Activated T-cell treated with anti-CD3 and anti-CD28 coated beads, Interleukin-2, amount 50 U/mL, for 1 hour (primary cell): Measurements from ENCODE around the gene IFIH1.

Experiments
- DNase-seq: peaks from one replicate; pipeline ENCODE4 v3.0.0-alpha.2; 2020

The IFIH1 gene

DNA sequence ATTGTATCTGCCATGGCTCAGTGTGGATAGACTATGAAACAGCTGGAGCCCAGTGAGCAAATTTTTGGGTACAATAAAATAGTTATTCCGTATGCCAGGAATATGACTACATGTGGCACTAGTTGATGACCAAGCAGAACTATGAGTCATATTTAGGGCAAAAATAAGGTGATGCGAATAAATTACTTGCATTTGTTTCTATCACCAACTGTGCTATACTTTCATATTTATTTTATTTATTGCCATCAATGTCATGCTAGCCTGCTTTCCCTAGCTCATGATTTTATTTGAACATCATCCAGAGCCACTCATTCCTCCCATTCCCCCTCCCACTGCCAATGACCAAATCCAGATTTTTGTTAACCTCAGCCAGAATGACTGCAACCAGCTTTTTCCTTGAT is 61.9 kb downstream of the IFIH1 start:
- DNase-seq: no peak

- no peak for DNase-seq
Measured at GRCh38 chr2:162254236-162254871, 64.1 kb downstream of the IFIH1 start.

DNA sequence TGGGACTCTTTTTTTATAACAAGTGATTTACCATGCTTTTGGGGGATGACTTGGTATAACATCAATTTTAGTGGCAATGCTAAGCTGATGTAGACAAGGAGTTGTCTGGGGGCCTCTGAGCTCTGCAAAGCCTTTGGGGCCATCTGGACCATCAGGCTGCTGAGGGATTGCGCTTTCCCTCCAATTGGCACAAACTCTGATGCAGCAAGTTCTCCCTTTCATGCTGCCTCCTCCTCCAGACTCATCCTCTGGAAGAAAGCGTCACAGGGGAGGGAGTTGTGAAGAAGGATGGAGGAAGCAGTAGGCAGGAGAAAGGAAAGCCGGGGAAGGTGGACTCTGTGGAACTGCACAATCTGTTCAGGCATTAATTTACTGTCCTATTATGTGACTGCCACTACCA is 65.0 kb downstream of the IFIH1 start:
- DNase-seq: no peak

- DNase-seq: no peak
Measured at GRCh38 chr2:162252153-162252552, 66.3 kb downstream of the IFIH1 start.

DNA sequence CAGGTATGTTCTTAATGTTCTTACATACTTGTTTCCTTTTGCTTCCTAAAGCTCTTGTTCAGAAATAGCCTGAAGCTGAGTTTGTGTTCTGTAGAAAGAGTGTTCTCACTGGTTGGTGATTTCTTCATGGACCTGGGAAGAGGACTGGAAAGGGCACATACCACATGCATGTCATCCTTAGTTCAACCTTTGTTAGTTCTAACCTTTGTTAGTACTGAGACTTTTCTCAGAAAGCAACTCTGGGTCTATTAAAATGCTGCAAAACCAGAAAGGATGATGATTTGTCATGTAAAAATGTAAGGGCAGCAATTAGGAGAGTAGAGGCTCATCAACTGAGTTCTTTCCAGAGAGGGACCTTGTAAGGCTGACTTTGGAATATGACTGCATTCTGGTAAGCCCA is 72.7 kb downstream of the IFIH1 start:
- DNase-seq: no peak

- DNase-seq: no peak
Measured at GRCh38 chr2:162245061-162245460, 73.4 kb downstream of the IFIH1 start.

- no peak for DNase-seq
Measured at GRCh38 chr2:162244541-162245031, 73.9 kb downstream of the IFIH1 start.

- no peak for DNase-seq
Measured at GRCh38 chr2:162243715-162244114, 74.8 kb downstream of the IFIH1 start.

GRCh38 chr2:162243294-162243693 is 75.2 kb downstream of the IFIH1 start, which contains the start of gene FAP:
FAP (minus strand) TSS chr2:162243445; CDS start chr2:162243327, 118 bp downstream.
- DNase-seq: no peak

DNA sequence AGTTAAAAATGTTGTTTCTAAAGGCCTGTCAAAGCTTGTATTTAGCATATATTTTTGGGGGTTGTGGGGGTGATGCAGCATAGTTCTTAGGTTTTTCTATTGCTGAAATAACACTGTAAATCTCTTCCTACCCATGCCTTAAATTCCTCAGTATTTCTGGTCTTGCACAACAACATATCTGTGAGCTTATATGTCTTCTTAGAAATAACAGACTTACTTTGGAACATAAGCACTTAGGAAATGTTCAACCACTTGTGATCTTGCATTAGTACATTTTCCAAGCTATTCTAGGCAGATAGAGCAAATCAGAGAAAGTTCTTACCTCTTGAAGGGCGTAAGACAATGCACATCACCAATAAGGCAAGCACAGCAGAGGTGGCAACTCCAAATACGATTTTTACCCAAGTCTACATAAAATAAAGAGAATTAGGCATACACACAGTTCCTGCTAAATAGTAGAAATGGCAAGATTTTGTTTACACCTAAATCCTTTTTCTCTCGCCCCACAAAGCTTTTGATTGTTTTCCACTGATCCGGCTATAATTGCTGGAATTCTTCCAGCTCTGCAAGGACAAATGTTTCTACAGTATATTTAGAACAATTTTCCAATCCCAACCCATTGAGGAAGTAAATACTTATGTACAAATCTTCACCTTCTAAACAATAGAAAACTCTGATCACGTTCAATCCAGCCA is 75.8 kb downstream of the IFIH1 start:
- DNase-seq: no peak

DNA sequence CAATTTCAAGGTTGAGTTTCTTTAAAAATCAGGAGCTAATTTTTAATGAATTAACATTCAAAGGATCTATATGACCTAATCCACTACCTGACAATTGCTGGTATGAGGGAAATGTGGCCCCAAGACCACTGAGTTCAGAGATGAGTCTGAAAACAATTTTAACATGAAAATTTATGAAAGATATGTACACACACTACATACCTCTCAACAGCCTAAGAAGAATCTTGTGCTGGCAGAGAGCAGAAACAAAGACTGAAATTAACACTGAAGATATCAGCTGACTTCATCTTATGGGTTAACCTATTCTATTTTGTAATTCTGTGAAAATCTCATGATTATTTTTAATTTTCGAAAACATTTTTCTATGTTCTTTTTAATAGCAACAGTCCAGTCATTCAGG is 76.9 kb downstream of the IFIH1 start:
- DNase-seq: no peak

DNA sequence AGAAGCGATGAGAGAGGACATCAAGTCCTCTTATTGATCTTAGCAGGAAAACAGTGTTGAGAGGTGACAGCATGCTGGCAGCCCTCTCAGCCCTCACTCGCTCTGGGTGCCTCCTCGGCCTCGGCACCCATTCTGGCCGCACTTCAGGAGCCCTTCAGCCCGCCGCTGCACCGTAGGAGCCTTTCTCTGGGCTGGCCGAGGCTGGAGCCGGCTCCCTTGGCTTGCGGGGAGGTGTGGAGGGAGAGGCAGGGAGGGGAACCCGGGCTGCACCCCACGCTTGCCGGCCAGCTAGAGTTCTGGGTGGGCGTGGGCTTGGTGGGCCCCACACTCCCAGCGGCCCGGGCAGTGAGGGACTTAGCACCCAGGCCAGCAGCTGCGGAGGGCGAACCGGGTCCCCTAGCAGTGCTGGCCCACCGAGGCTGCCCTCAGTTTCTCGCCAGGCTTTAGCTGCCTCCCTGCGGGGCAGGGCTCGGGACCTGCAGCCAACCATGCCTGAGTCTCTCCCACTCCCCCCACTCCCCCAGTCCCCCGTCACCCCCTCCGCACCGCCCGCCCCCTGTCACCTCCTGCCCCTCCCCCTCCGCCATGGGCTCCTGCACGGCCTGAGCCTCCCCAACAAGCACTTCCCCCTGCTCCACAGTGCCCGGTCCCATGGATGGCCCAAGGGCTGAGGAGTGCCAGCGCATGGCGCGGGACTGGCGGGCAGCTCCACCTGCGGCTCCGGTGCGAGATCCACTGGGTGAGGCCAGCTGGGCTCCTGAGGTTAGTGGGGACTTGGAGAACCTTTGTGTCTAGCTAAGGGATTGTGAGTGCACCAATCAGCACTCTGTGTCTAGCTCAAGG is 83.6 kb downstream of the IFIH1 start:
- no peak for DNase-seq

DNA sequence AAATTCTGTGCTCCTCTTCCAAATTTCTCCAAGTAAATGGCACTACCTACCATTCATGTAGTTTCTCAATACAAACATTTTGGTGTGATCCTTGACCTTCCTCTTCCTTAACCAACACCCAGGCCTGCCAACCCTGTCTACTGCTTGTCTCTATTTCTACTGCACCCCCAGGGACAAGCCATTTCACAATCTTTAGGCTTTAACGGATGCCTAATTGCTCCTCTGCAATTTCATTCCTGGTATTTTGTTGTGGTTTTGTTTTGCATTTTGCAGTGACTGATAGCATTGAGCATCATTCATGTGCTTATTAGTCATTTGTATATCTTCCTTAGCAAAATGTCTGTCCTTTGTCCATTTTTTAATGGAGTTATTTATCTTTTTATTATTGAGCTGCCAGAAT is 85.3 kb downstream of the IFIH1 start:
- no peak for DNase-seq

DNA sequence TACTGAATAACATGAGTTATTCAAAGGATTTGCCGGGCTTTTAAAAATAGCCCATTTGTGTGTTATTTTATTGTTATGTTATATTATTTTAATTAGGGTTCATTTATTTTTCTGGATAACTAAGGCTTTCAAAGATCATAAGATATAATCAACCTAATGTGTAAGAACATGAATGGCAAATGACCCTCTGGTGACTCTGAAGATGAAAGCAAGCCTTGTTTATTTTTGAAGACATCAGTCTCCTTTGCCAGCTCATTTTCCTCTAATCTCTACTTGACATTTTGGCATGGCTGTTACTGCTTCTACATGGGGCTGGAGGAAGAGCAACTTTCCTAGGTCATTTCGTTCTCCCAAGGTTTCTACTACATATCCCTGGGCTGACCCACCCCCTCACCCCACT is 85.8 kb downstream of the IFIH1 start:
- DNase-seq: no peak

DNA sequence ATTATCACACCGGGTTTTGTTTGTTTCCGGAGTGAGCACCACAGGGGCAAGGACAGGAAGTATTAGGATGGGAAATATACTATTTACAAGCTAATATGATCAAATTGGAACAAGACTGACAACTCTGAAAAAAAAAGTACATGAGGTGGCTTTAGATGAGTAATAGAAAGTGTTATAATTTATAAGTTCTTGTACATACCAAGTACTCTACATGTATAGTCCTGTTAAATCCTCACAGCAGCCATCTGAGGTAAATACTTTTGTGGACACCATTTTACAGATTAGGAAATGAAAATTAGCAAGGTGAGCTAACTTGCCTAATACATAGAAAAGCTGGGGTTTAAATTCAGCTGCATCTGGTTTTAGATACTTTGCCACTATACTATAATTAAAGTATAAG is 86.5 kb downstream of the IFIH1 start:
- no peak for DNase-seq

DNA sequence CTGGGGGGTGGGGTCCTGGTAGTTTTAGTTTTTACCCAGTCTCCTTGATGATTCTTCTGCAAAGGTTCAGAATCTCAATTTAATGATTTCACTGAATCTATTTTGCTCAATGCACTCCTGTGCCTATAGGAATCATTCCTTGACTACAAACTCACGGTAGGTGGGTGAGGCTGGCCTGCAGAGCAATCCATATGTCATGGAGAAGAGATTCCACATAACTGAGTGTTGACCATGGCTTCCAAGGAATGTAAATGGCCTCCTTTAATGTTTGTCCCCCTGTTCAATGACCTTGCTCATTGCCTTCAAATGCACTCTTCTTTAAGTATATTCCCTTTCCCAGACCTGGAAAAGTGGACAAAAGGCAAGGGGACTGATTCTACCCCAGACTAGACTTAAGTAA is 87.7 kb downstream of the IFIH1 start:
- DNase-seq: no peak

- DNase-seq: no peak
Measured at GRCh38 chr2:162226836-162227235, 91.6 kb downstream of the IFIH1 start.

DNA sequence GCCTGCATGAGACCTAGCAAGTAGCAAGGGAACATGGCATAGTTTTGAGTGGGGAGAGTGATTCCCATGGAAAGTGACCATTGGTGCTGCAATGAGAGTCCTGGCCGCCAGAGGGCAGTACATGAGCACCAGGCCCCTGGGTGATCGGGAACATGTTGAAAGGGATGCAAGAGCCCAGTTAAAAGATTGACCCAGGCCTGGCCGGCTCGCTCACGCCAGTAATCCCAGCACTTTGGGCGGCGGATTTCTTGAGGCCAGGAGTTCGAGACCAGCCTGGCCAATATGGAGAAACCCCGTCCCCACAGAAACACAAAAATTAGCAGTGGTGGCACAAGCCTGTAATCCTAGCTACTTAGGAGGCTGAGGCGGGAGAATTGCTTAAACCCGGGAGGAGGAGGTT is 97.4 kb downstream of the IFIH1 start:
- peak; percentile 61 for DNase-seq

- DNase-seq: no peak
Measured at GRCh38 chr2:162220368-162220767, 98.1 kb downstream of the IFIH1 start.

GRCh38 chr2:162219426-162219825 is 99.1 kb downstream of the IFIH1 start:
- no peak for DNase-seq

GRCh38 chr2:162217598-162217997 is 100.9 kb downstream of the IFIH1 start:
- no peak for DNase-seq
